Activated gamma-delta T cell treated with anti-CD3 and anti-CD28 coated beads, Interleukin-2, amount 50 U/mL, for 16 hours (primary cell): ENCODE results near the gene PCYT2.
A peak's percentile ranks its signal among the peaks of the same experiment; 100 is the strongest.

Source experiments
- DNase-seq: peaks from one replicate; pipeline ENCODE4 v3.0.0-alpha.2; 2020; ENCODE audit warnings: low read depth

PCYT2 gene

DNA sequence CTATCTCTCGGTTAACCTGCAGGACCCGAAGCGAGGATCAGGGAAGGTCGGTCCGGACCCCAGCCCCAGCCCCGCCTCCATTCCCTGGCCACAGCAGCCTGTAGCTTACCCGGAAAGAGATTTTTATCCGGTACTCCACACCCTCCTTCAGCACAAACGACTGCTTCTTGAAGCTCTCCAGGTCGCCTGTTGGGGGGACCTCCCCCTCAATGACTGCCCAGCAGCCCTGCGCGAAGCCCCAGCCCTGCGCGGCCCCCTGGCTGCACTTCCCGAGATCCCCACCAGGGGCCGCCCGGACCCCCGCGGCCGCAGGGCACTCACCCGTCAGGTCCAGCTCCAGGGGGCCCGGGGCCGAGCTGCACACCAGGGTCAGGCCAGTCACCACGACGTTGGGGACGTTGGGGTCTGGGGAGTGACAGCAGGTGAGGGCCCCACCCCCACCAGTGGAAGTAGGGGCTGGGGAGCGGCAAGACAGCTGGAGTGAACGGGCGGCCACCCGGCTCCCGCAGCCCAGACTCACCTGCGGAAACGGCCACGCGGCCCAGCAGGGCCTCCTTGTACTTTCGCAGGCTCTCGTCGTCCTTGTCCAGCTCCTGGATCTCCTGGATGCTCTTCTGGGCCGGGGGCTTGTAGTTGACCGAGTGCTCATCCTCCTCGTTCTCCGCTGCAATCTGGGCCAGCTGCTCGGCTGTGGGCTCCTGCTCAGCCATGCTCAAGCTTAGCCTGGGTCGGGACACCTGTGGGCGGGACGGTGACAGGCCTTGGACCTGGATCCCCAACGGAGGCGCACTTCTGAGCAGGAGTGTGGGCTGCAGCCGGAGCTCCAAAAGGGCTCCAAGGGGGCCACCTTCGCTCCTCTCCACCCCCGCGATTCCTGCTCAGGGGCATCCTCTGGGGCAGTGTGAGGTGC lies 41.7 kb downstream of the PCYT2 start:
- DNase-seq: peak; percentile 37

- DNase-seq: no peak
Measured at GRCh38 chr17:81868674-81869220, 42.5 kb downstream of the PCYT2 start.

GRCh38 chr17:81867991-81868673 lies 43.1 kb downstream of the PCYT2 start:
- DNase-seq: no peak

DNA sequence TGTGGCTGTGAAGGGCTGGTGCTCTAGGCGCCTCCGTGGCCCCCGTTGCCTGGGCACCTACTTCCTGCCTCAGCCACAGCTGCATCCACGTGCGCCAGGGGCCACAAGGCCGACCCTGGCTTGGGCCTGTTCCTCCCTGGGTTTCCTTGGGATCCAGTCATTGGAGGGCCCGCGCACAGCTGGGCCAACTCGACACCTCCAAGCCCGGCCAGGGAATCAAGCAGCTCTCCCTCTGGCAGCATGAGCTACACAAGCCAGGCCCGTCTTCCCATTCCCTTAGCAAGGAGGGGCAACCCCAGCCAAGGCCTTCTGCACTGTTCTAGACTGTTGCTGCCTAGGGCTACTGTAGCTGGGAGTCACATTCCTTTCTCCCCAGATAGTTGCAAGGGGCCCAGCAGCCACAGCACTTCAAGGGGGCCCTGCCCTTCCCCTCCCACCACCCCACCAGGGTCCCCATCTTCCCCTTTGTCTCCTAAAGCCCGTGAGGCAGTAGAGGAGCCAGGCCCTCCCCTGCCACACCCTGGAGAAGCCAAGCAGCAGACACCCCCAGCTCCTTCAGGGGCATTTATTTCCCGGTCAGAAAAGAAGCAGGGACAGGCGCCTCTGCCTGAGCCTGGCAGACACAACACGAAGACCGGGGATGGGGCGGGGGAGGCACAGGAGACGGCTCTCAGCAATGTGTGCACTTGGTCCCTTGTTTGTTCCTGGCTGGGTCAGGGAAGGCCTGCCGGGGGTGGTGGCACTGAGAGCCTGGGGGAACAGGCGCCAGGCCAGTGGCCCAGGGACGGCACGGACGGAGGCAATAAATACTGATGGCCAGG lies 43.8 kb downstream of the PCYT2 start:
- DNase-seq: no peak

- no peak for DNase-seq
Measured at GRCh38 chr17:81866440-81867169, 44.6 kb downstream of the PCYT2 start.

DNA sequence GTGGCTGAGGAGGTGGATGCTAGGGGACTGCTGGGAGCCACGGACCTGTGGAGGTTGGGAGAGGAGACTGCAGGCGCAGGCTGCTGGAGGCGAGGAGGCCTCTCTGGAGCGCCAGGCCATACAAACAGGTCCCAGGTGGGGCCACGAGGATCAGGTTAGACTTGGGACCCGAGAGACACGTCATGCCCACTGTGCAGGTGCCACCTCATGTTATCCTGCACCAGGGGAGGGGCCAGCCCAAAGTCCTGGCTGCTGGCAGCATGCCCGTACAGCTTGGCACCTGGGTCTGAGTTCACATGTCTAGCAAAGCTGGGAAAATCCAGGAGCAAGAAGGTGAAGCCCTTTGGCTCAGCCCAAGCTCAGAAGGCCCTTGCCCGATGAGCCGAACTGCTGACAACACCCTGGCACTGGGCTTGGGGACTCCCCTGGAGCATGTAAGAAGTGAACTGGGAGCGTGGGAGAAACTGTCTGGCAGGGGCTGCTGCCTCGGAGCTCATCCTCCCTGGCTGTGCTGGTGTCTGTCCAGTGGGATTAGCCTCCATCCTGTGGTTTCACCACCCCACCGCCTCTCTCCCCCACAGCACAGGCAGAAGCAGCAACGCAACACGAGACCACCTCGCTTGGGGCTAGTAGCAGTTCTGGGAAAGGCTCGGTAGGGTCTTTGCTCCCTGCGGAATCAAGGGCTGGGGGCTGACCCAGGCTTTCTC lies 45.3 kb downstream of the PCYT2 start:
- no peak for DNase-seq

- DNase-seq: no peak
Measured at GRCh38 chr17:81865358-81865732, 45.9 kb downstream of the PCYT2 start.

DNA sequence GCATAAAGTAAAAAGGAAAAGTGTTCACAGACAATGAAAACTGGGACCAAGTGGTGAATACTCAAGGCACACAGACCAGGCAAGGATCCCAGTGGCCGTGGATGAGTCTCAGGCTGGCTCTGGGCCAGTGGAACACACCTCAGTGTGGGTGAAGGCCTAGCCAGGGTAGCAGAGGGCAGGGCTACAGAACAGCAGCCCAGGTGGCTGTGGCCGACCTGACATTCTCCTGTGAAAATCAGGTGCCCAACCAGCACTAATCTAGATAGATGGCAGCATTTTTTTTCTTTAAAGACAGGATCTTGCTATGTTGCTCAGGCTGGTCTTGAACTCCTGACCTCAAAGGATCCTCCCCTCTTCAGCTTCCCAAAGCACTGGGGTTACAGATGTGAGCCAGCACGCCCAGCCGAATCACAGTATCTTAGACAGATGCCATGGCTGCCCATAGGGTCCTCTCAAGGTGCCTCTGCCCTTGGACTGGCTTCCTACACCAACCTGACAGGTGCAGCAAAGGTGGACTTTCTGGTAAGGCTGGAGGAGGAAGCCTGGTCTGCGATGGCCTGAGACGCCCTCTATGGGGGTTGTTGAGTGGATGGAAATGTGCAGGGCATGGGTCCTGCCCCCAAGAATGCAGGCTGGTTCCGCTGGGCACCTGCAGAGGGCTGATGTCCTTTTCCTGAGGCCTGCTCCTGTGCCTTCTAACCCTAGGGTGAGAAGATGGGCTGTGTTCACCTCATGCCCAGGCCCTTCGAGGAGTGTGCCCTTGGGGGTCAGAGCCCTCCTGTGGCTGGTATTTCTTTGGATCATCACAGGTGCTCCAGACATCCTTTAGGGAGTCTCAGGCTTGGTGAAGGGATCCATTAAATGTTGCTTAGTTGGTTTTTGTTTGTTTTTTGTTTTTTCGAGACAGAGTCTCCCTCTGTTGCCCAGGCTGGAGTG lies 47.1 kb downstream of the PCYT2 start:
- DNase-seq: no peak

- DNase-seq: no peak
Measured at GRCh38 chr17:81863123-81863675, 48.0 kb downstream of the PCYT2 start.

DNA sequence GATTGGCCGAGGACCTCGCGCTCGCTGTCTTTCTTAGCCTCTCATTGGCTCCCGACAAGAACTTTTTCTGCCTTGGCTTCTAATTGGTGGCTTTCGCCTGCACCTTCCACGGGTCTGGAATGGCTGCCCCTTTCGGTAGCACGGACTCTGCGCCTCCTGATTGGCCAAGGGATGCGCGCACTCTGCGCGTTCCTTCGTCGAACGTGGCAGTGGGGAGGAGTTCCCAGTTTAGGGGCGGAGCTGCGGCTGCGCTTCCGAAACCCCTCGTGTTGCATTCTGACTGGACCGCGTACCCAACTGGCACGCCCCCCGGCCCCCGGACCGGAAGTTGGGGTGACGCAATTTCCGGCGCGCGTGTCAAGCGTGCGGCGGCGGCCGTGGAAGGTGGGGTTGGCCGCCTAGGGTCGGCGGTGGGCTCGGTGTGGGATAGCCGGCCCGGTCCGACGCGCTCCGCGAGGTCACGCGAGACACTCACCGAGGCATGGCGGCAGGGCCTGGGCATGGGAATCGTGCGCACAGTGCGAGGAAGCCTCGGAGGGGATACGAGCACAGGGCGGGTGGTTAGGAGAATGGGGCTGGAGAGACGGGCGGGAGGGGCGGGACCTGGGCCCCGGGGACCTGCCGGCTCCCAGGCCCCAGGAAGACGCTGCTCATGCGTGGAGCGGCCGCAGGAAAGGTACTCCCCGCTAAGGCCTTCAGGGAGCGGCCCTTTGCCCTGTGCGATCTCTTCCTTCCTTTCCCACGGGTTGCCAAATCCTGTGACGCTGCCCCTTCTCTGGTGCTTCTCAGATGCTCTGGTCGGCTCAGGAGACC lies 50.2 kb downstream of the PCYT2 start:
- DNase-seq: peak; percentile 99

- DNase-seq: no peak
Measured at GRCh38 chr17:81859906-81860755, 51.1 kb downstream of the PCYT2 start, which contains the start of gene P4HB. Gene P4HB (minus strand): TSS chr17:81860535. CDS start chr17:81860471, 64 bp downstream.

DNA sequence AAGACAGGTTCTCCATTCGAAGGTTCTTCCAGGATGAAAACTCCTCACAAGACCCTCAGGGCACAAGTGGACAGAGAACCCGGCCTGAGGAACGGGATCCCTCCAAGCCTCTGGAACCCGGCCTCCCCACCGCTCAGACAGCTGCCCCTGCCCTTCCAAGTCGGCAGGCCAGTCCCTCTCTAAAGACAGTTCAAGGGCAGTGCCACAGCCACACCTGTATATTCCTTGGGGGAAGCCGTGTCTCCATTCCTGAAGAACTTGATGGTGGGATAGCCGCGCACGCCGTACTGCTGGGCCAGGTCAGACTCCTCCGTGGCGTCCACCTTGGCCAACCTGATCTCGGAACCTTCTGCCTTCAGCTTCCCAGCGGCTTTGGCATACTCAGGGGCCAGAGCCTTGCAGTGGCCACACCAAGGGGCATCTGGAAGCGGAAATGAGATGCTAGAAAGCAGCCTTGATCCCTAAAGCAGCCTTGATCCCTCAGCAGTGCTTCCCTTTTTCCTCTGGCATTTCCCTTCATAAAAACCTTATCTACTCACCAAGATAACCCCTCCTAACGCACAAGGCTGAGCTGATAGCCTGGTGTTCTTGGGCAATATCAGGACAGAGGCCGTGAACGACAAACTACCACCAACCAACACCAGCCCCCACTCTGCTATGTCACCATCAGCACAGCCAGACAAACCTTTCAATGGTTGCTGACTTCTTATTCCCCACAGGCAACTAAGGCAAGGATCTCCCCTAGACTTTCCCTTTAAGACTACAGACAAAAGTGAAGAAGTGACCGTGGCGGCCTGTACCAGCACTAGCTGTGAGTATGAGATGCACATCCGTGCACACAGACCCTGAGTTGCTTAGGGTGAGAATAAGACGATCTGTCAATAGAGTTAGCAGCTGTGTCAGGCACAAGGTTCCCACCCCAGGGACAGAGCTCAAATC lies 52.0 kb downstream of the PCYT2 start:
- DNase-seq: no peak

- DNase-seq: no peak
Measured at GRCh38 chr17:81858170-81858966, 52.8 kb downstream of the PCYT2 start.

DNA sequence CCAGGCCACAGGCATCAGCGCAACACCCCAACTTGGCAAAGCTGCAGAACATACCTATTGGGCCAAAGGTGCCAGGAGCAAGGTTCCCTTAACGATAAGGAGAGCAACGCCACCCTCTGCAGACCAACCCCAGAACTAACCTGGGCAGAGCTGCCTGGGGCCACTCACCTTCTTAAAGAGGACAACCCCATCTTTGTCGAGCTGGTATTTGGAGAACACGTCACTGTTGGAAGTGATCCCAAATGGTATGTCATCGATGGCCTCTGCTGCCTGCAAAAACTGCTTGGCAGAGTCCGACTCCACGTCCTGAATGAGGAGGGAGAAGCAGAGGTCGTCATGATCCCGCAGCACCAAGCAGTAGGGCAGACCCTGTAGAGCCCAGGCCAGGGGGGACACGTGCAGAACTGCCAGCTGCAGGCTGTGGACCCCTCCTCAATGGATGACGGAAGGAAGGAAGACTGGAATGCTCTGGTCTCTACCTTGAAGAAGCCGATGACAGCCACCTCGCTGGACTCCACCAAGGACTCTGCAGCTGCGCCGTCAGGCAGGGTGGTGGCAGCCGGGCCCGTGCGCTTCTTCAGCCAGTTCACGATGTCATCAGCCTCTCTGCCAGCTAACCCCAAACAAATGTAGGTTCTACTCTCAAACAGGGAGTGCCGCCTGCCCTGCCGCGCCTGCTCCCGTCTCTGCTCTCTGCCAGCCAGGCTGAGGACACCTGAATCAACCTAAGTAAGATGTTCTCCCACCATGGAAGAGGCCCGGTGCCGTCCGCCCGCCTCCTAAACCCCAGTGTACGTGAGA lies 56.0 kb downstream of the PCYT2 start:
- no peak for DNase-seq

- no peak for DNase-seq
Measured at GRCh38 chr17:81852237-81852636, 59.0 kb downstream of the PCYT2 start.
